Measurements from ENCODE around the gene ELOVL3.
"Not testable (repeated sequence)": the region's sequence is repeated elsewhere in the genome, so short reads cannot be mapped to it uniquely, and the experiment has no call there.

Gene ELOVL3, protein sequence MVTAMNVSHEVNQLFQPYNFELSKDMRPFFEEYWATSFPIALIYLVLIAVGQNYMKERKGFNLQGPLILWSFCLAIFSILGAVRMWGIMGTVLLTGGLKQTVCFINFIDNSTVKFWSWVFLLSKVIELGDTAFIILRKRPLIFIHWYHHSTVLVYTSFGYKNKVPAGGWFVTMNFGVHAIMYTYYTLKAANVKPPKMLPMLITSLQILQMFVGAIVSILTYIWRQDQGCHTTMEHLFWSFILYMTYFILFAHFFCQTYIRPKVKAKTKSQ

DNA sequence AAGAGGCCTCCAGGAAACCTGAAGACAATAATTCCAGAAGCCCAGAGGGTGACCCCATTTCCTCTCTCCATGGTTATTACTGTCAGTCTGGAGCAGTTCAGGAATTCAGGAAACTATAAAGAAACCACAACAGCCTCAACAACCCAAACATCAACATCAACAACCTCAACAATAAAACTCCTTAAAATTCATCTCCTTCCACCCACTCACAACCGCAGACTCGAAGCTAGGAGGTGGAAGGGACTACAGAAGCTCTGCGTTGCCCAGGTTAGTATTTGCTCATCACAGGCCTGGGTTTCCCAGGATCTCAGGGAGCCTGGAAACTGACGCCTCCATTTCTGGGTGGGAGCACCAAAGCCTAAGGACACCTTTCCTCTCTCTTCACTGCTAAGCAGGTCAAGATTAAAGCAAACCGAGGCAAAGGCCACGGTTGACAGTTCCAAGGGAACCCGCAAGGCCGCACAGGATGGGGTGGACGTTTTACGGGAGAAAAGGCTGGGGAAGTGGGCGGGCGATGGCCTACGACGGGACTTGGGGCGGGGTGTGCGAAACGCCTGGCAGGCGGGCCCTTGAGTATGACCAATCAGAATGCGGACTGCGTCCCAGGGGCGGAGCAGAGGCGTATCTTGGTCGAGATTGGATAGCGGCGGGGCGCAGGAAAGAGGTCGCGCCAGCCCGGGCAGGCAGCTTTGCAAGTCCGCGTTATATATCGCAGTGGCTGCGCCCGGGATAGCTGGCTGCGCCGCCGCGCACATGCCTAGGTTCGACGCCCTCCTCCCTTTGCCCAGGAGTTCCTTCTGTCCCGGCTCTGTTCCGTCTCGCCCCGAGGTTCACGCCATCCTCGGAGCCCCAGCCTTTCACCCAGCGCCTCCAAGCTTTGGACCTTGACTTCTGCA, at the start of gene ELOVL3:
Gene ELOVL3, plus strand, starts transcription at position 654 of the 896 bp plus-strand sequence. CDS start 250 bp downstream, outside the sequence.
- H3K4me3 ChIP-seq (ENCODE audit: low read length) = peak within 1 kb of the TSS; percentile 33
- peak; percentile 80 for DNase-seq (ENCODE audit: low read depth)
- no peak for TF ChIP-seq CTCF (conservative IDR thresholded peaks at IDR 0.05; ENCODE audit: low read depth, low read length)

DNA sequence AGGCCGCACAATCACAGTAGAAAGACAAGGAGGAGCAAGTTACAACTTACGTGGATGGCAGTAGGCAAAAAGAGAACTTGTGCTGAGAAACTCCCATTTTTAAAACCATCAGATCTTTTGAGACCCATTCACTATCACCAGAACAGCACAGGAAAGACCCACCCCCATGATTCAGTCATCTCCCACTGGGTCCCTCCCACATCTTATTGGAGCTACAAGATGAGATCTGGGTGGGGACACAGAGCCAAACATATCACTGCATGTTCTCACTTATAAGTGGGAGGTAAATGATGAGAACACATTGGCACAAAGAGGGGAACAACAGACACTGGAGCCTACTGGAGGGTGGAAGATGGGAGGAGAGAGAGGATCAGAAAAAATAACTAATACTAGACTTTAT, 41.5 kb upstream of the ELOVL3 start:
- DNase-seq (ENCODE audit: low read depth) = no peak
- no peak overlapping the region for H3K4me3 ChIP-seq (ENCODE audit: low read length)
- TF ChIP-seq CTCF (conservative IDR thresholded peaks at IDR 0.05; ENCODE audit: low read depth, low read length) = no peak

DNA sequence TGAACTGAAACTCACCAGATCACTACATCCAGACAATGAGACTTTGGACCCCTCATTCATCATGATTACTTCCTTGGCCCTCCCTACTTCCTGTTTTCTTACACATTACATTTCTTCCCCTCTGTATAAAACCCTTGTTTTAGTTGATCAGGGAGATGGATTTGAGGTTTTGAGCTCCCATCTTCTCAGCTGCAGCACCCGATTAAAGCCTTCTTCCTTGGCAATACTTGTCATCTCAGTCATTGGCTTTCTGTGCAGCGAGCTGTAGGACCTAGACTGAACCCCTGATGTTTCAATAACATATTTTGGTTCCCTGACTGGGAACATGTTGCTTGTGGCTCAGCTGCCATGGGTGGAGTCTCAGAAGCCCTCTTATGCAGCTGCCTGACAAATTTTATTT, 40.8 kb upstream of the ELOVL3 start:
- H3K4me3 ChIP-seq (ENCODE audit: low read length) = no peak overlapping the region
- TF ChIP-seq CTCF (conservative IDR thresholded peaks at IDR 0.05; ENCODE audit: low read depth, low read length) = no peak
- no peak for DNase-seq (ENCODE audit: low read depth)

DNA sequence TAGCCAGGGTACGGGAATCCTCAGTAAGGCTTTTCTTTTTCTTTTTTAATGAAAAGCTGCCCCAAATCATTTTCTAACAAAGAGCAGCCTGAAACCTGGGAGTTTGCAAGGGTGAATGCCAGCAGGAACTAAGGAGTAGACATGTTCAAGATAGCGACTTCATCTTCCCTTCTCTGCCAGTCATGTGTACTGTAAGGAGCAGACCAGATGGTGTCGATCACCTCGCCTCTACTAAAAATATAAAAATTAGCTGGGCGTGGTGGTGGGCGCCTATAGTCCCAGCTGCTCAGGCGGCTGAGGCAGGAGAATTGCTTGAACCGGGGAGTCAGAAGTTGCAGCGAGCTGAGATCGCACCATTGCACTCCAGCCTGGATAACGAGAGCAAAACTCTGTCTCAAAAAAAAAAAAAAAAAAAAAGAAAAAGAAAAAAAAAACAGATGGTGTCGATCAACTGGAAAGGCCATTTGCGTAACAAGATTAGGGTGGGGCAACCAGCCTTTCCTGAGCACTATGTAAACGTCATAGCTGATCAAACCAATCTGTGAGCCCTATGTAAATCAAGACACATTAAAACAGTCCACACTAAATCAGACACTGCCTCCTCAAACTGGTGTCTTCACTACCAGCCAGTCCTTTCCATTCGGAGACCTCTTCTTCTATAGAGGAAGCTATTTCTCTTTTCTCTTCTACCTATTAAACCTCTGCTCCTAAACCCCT, 40.1 kb upstream of the ELOVL3 start:
- no peak overlapping the region for H3K4me3 ChIP-seq (ENCODE audit: low read length)
- TF ChIP-seq CTCF (conservative IDR thresholded peaks at IDR 0.05; ENCODE audit: low read depth, low read length) = no peak
- no peak for DNase-seq (ENCODE audit: low read depth)

DNA sequence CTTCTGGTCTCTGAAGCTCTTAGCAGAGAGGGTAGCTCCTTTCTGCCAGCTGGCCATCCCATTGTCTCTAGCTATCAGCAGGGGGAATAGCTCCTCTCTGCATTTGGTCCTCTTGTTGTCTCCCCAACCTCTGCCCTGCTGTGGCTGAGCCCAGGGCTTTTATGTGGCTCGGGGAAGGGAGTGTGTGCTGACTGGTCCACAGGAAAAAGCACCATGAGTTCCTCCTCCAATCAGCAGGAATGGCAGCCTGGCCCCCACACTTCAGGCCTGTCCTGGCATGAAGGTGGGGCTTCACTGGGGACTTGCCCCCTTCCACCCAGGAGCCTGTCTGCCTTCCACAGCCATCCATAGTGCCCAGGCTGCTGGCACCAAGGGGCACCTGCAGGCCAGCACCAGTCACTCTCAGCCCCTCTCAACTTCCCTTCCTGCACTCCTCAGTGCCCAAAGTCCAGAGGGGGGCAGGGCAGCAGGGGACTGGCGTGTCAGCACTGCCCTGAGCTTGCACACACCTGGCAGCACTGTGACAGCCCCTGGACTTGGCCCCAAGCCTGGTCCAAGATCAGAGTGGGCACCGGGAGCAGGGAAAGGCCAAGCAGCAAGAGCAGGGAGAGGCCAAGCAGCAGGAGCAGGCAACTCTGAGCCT, 37.7 kb upstream of the ELOVL3 start:
- TF ChIP-seq CTCF (conservative IDR thresholded peaks at IDR 0.05; ENCODE audit: low read depth, low read length) = no peak
- DNase-seq (ENCODE audit: low read depth) = no peak

GRCh38 chr10:102188941-102189898, 36.9 kb upstream of the ELOVL3 start:
- not testable (repeated sequence) for H3K4me3 ChIP-seq (ENCODE audit: low read length); DNase-seq (ENCODE audit: low read depth)

More for the DNA sequence above, 37.7 kb upstream of the ELOVL3 start:
- no peak overlapping the region for H3K4me3 ChIP-seq (ENCODE audit: low read length)
